Fibroblast of lung (primary cell): Measurements from ENCODE around the gene IQSEC3.

ENCODE experiments used
- EZH2 ChIP-seq: IDR thresholded peaks from 2 replicates; pipeline ENCODE4 v1.5.1; 2012; ENCODE audit warnings: low read length, control low read depth, mild to moderate bottlenecking; ENCODE audit errors: missing control alignments
- TF ChIP-seq, protein P1 (sequence below), 2 donors: IDR thresholded peaks in 1 of 2; conservative IDR thresholded peaks in 1 of 2; 1 replicate in 1 of 2; 2 replicates in 1 of 2; pipeline ENCODE4 v1.5.1; 2011 to 2012; ENCODE audit warnings: low read length in 2 of 2, control low read depth in 1 of 2, inconsistent platforms in 1 of 2, low read depth in 1 of 2, mild to moderate bottlenecking in 1 of 2

GRCh38 chr12:102879-103168, 36.3 kb downstream of the IQSEC3 start:
- TF ChIP-seq, protein P1, sequence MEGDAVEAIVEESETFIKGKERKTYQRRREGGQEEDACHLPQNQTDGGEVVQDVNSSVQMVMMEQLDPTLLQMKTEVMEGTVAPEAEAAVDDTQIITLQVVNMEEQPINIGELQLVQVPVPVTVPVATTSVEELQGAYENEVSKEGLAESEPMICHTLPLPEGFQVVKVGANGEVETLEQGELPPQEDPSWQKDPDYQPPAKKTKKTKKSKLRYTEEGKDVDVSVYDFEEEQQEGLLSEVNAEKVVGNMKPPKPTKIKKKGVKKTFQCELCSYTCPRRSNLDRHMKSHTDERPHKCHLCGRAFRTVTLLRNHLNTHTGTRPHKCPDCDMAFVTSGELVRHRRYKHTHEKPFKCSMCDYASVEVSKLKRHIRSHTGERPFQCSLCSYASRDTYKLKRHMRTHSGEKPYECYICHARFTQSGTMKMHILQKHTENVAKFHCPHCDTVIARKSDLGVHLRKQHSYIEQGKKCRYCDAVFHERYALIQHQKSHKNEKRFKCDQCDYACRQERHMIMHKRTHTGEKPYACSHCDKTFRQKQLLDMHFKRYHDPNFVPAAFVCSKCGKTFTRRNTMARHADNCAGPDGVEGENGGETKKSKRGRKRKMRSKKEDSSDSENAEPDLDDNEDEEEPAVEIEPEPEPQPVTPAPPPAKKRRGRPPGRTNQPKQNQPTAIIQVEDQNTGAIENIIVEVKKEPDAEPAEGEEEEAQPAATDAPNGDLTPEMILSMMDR (conservative IDR thresholded peaks at IDR 0.05 in 1 of 2, IDR thresholded peaks at IDR 0.05 in 1 of 2; ENCODE audit: low read depth in 1 of 2, low read length in 2 of 2): no peak
- TF ChIP-seq EZH2: no peak
